ENCODE data around the gene CARD16. TPM values are rescaled to one million over a fixed set of nuclear protein-coding genes. Genes with fewer than 3 reads are reported as not detected.

CARD16 gene
- total RNA-seq, 4 donors from 2014 or later = 2.5 to 9.4 (median 3.4) TPM; not detected in 1

DNA sequence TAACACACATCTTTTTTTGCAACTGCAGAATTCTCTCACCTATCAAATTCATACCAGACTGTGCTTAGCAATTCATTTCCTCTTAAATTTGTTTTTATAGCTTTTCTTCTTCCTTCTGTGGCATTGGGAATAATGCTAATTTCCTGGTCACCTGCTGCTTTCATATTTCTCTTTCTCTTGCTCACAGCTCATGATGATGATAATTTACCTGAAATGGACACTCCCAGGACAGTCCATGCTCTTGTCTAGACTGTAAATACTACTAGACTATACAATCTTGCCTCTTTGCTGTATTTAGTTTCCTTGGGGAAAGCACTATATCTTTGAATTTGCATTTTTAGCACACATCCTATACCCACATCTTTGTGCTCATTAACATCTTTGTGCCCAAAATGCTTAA is 37.7 kb downstream of the CARD16 start:
- no peak overlapping the region for H3K4me3 ChIP-seq
- DNase-seq (ENCODE audit: extremely low spot score) = no peak
- no peaks in the 10 kb centered on the region for H3K4me1 ChIP-seq
- no peak overlapping the region for H3K27ac ChIP-seq (replicated peaks in 1 of 4)
- H3K9me3 ChIP-seq = no peaks in the 10 kb centered on the region
- no peaks in the 10 kb centered on the region for H3K36me3 ChIP-seq
- TF ChIP-seq POLR2A (IDR thresholded peaks at IDR 0.05; ENCODE audit: low read depth) (no peak), EP300 (IDR thresholded peaks at IDR 0.05) (no peak), POLR2AphosphoS5 (IDR thresholded peaks at IDR 0.05) (no peak)
- TF ChIP-seq, protein P1, sequence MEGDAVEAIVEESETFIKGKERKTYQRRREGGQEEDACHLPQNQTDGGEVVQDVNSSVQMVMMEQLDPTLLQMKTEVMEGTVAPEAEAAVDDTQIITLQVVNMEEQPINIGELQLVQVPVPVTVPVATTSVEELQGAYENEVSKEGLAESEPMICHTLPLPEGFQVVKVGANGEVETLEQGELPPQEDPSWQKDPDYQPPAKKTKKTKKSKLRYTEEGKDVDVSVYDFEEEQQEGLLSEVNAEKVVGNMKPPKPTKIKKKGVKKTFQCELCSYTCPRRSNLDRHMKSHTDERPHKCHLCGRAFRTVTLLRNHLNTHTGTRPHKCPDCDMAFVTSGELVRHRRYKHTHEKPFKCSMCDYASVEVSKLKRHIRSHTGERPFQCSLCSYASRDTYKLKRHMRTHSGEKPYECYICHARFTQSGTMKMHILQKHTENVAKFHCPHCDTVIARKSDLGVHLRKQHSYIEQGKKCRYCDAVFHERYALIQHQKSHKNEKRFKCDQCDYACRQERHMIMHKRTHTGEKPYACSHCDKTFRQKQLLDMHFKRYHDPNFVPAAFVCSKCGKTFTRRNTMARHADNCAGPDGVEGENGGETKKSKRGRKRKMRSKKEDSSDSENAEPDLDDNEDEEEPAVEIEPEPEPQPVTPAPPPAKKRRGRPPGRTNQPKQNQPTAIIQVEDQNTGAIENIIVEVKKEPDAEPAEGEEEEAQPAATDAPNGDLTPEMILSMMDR (IDR thresholded peaks at IDR 0.05) = no peak
- intact Hi-C loops (cut with DNase I) = no loop called here
- no peaks in the 10 kb centered on the region for H3K27me3 ChIP-seq

DNA sequence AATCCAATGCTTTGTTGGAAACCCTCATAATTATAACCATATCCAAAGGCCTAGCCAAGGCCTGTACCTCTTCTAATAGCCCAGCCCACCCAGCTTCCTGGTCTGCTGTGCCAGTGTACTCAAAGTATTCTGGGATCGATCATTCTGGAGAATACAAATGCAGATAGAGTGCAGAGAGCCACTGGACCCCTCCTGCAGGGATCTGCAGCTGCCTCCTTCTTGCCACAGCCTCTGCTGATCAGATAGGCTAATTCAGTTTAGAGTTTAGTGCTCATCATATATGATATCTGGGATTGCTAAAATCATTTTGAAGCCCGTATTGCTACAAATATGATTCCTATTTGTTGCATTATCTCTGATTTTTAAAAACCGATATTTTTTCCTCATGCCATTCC is 39.7 kb downstream of the CARD16 start:
- DNase-seq (ENCODE audit: extremely low spot score) = no peak
- H3K4me1 ChIP-seq = no peaks in the 10 kb centered on the region
- intact Hi-C loops (cut with DNase I) = no loop called here
- TF ChIP-seq POLR2AphosphoS5 (IDR thresholded peaks at IDR 0.05) (no peak), POLR2A (IDR thresholded peaks at IDR 0.05; ENCODE audit: low read depth) (no peak), EP300 (IDR thresholded peaks at IDR 0.05) (no peak)
- TF ChIP-seq, protein P1 (IDR thresholded peaks at IDR 0.05) = no peak
- no peaks in the 10 kb centered on the region for H3K27me3 ChIP-seq
- no peak overlapping the region for H3K27ac ChIP-seq (replicated peaks in 1 of 4)
- 68% methylated on average over 3 of the region's 3 CpGs for WGBS
- no peak overlapping the region for H3K4me3 ChIP-seq
- H3K9me3 ChIP-seq = no peaks in the 10 kb centered on the region
- H3K36me3 ChIP-seq = no peaks in the 10 kb centered on the region

GRCh38 chr11:105004021-105004420 is 41.1 kb downstream of the CARD16 start:
- intact Hi-C loops (cut with DNase I) = no loop called here
- no peaks in the 10 kb centered on the region for H3K27me3 ChIP-seq
- no peak overlapping the region for H3K4me3 ChIP-seq
- no peaks in the 10 kb centered on the region for H3K9me3 ChIP-seq
- no peaks in the 10 kb centered on the region for H3K4me1 ChIP-seq
- H3K27ac ChIP-seq (replicated peaks in 1 of 4) = no peak overlapping the region
- H3K36me3 ChIP-seq = no peaks in the 10 kb centered on the region
- TF ChIP-seq POLR2A (IDR thresholded peaks at IDR 0.05; ENCODE audit: low read depth) (no peak), EP300 (IDR thresholded peaks at IDR 0.05) (no peak), POLR2AphosphoS5 (IDR thresholded peaks at IDR 0.05) (peak in 1 of 2 donors; percentile 12)
- TF ChIP-seq, protein P1 (IDR thresholded peaks at IDR 0.05) = no peak
- DNase-seq (ENCODE audit: extremely low spot score) = no peak
- WGBS = 93% methylated on average over 3 of the region's 3 CpGs

DNA sequence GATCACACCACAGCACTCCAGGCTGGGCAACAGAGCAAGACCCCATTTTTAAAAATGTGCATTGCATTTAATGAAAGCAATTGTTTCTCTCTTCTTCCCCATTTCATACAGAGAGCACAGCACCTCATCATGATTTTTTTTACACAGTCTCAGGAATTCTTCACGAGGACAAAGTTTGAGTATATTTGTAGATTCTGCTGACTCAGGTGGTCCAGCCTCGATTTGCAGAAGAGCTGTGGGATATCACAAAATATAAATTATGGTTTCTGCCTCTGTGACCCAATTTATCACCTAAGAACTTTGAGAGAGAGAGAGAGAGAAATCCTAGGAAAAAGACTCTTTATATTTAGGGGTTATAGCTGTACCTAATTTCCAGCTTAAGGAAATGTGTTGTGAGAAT is 42.0 kb downstream of the CARD16 start:
- Histone ChIP-seq H3K9me3 (no peaks in the 10 kb centered on the region), H3K27me3 (no peaks in the 10 kb centered on the region), H3K27ac (replicated peaks in 1 of 4) (no peak overlapping the region), H3K36me3 (no peaks in the 10 kb centered on the region), H3K4me3 (no peak overlapping the region), H3K4me1 (no peaks in the 10 kb centered on the region)
- WGBS = 56% methylated on average over 2 of the region's 2 CpGs
- DNase-seq (ENCODE audit: extremely low spot score) = no peak
- intact Hi-C loops (cut with DNase I) = no loop called here
- TF ChIP-seq, protein P1 (IDR thresholded peaks at IDR 0.05) = no peak
- TF ChIP-seq EP300 (IDR thresholded peaks at IDR 0.05) (no peak), POLR2A (IDR thresholded peaks at IDR 0.05; ENCODE audit: low read depth) (no peak), POLR2AphosphoS5 (IDR thresholded peaks at IDR 0.05) (no peak)

DNA sequence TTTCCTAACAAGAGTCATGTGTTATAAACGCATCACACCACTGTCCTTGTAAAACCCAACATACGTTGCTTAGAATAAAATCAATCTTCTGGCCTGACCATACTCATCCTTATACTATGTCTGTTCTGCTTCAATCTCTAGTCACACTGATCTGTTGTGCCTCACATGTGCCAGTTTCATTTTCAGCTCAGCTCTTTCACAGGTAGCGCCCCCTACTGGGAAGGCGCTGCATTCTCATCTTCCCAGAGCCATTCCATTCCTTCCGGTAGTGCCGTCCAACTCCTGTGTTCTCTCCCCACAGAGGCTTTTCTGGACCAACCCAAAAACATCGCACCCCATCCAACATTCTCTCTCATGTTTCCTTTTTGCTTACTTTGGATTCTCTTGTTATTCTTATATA is 44.3 kb downstream of the CARD16 start:
- Histone ChIP-seq H3K36me3 (no peaks in the 10 kb centered on the region), H3K27me3 (no peaks in the 10 kb centered on the region), H3K4me1 (no peaks in the 10 kb centered on the region), H3K4me3 (no peak overlapping the region), H3K9me3 (no peaks in the 10 kb centered on the region), H3K27ac (replicated peaks in 1 of 4) (no peak overlapping the region)
- TF ChIP-seq, protein P1 (IDR thresholded peaks at IDR 0.05) = peak; percentile 22 to 46 (median 24)
- TF ChIP-seq EP300 (IDR thresholded peaks at IDR 0.05) = no peak
- intact Hi-C loops (cut with DNase I) = no loop called here
- 78% methylated on average over 7 of the region's 7 CpGs for WGBS
- no peak for DNase-seq (ENCODE audit: extremely low spot score)

Data from esophagus muscularis mucosa (tissue), 4 donors.